Stomach (tissue), 9 donors: Measurements from ENCODE around the gene SLC10A3. TPM values are rescaled to one million over a fixed set of nuclear protein-coding genes. Genes with fewer than 3 reads are reported as not detected.

ENCODE experiments used
- DNase-seq, 2 donors: peaks; one replicate each; pipeline versions ENCODE4 v3.0.0 to v3.0.0-alpha.2; 2013 to 2019
- H3K27ac ChIP-seq, 5 donors: fragments of 200-600 bp in 4 of 5; sonication (generic) in 4 of 5; one replicate each; pipeline ENCODE4 v1.5.1; 2013 to 2019; ENCODE audit warnings: mild to moderate bottlenecking in 1 of 5, moderate library complexity in 1 of 5
- H3K27me3 ChIP-seq, 3 donors: fragments of 200-600 bp; sonication (generic); one replicate each; pipeline ENCODE4 v1.5.1; 2017 to 2019; ENCODE audit warnings: mixed run types in 1 of 3
- H3K36me3 ChIP-seq, 4 donors: fragments of 200-600 bp; sonication (generic); 1 replicate in 3 of 4; 2 replicates in 1 of 4; pipeline ENCODE4 v1.5.1; 2016 to 2019
- H3K4me1 ChIP-seq, 4 donors: fragments of 200-600 bp; sonication (generic); one replicate each; pipeline ENCODE4 v1.5.1; 2016 to 2019
- H3K4me3 ChIP-seq, 4 donors: fragments of 200-600 bp; sonication (generic) in 3 of 4; one replicate each; pipeline ENCODE4 v1.5.1; 2016 to 2019; ENCODE audit warnings: mild to moderate bottlenecking in 1 of 4
- H3K9me3 ChIP-seq, 4 donors: fragments of 200-600 bp; sonication (generic); one replicate each; pipeline ENCODE4 v1.5.1; 2016 to 2019
- CTCF ChIP-seq, 7 experiments: fragments of 450-650 bp in 4 of 7; fragments of 200-600 bp in 3 of 7; sonication (generic) in 3 of 7; IDR thresholded peaks; one replicate each; pipeline ENCODE4 v1.5.1; 2016 to 2019; ENCODE audit warnings: antibody characterized with exemption in 7 of 7, control low read depth in 2 of 7, mild to moderate bottlenecking in 1 of 7
- EP300 ChIP-seq: sonication (generic); formaldehyde crosslinking; IDR thresholded peaks from one replicate; pipeline ENCODE4 v1.6.1; 2017; ENCODE audit warnings: antibody characterized with exemption
- POLR2A ChIP-seq, 4 donors: fragments of 450-650 bp; IDR thresholded peaks; one replicate each; pipeline ENCODE4 v1.6.1; 2016; ENCODE audit warnings: antibody characterized with exemption in 4 of 4, control low read depth in 2 of 4, mild to moderate bottlenecking in 1 of 4, moderate library complexity in 1 of 4
- POLR2AphosphoS5 ChIP-seq, 3 donors: sonication (generic); formaldehyde crosslinking; IDR thresholded peaks; one replicate each; pipeline ENCODE4 v1.6.1; 2016; ENCODE audit warnings: antibody characterized with exemption in 3 of 3
- WGBS, 5 donors: extraction: QIAGEN DNeasy Blood & Tissue Kit in 3 of 5; methylation state at CpG; one replicate each; pipeline versions ENCODE4 v1.1.5 to v1.1.7; 2013 to 2018; 5-methylcytosine and 5-hydroxymethylcytosine counted together
- intact Hi-C: fragments of 100-400 bp; cut with DNase I; formaldehyde crosslinking; loops from one replicate; pipeline ENCODE4 v1.15.1; 2023; ENCODE audit warnings: low total_unique reads
- polyA plus RNA-seq, 3 donors: library from polyadenylated mRNA; stranded (reverse); fragments of 200-250 nt; gene quantifications; one replicate each; pipeline ENCODE4 v1.2.3, GENCODE V29; 2013
- total RNA-seq, 5 donors: library from RNA; depleted of rRNA; stranded (reverse); fragments of >200 nt; gene quantifications; one replicate each; pipeline versions ENCODE4 v1.1.0 to v1.2.3, GENCODE V29; 2014 to 2016
- donor health status: healthy with polysubstance abuse.
- donor health status: Bipolar disorder and iron deficiency.
- donor health status: healthy.

SLC10A3 gene
- total and polyA plus RNA-seq, 8 donors = 4.9 to 175 (median 12.9) TPM

GRCh38 chrX:154512879-154513553, 22.6 kb upstream of the SLC10A3 start:
- H3K4me3 ChIP-seq = no peak overlapping the region
- intact Hi-C loops = no loop called here
- 86 to 96% (median 91%) methylated on average over 13 to 16 of the region's 16 CpGs for WGBS, 5 donors
- DNase-seq = no peak
- H3K27me3 ChIP-seq = peaks cover 0 to 3% (median 0%) of the 10 kb centered on the region in 3 donors
- no peak for TF ChIP-seq POLR2AphosphoS5 (IDR thresholded peaks at IDR 0.05)
- no peak for TF ChIP-seq EP300
- TF ChIP-seq POLR2A (IDR thresholded peaks at IDR 0.05) = no peak
- TF ChIP-seq CTCF (IDR thresholded peaks at IDR 0.05) = no peak
- peaks cover 0 to 33% (median 23%) of the 10 kb centered on the region in 4 donors for H3K36me3 ChIP-seq
- H3K27ac ChIP-seq = no peak overlapping the region
- H3K9me3 ChIP-seq = peaks cover 0 to 15% (median 5%) of the 10 kb centered on the region in 4 donors
- peaks cover 7 to 27% (median 15%) of the 10 kb centered on the region in 4 donors for H3K4me1 ChIP-seq

GRCh38 chrX:154511761-154512160, 21.3 kb upstream of the SLC10A3 start:
- Histone ChIP-seq H3K27me3 (no peaks in the 10 kb centered on the region), H3K4me1 (peaks cover 0 to 16% (median 9%) of the 10 kb centered on the region in 4 donors), H3K36me3 (peaks cover 0 to 46% (median 36%) of the 10 kb centered on the region in 4 donors), H3K27ac (no peak overlapping the region), H3K4me3 (no peak overlapping the region), H3K9me3 (peaks cover 0 to 15% (median 5%) of the 10 kb centered on the region in 4 donors)
- no peak for DNase-seq
- TF ChIP-seq CTCF (IDR thresholded peaks at IDR 0.05) (no peak), POLR2A (IDR thresholded peaks at IDR 0.05) (no peak), EP300 (no peak), POLR2AphosphoS5 (IDR thresholded peaks at IDR 0.05) (no peak)
- WGBS, 5 donors = 82 to 90% (median 87%) methylated on average over 6 to 12 of the region's 12 CpGs
- intact Hi-C loops = no loop called here

GRCh38 chrX:154509455-154509854, 19.0 kb upstream of the SLC10A3 start:
- peaks cover 0 to 15% (median 5%) of the 10 kb centered on the region in 4 donors for H3K9me3 ChIP-seq
- intact Hi-C loops = no loop called here
- H3K27me3 ChIP-seq = no peaks in the 10 kb centered on the region
- 93 to 100% (median 97%) methylated on average over 5 of the region's 5 CpGs for WGBS, 5 donors
- no peak overlapping the region for H3K27ac ChIP-seq
- no peak overlapping the region for H3K4me3 ChIP-seq
- peaks cover 0 to 7% (median under 1%) of the 10 kb centered on the region in 4 donors for H3K4me1 ChIP-seq
- no peak for TF ChIP-seq CTCF (IDR thresholded peaks at IDR 0.05)
- TF ChIP-seq EP300 = no peak
- no peak for TF ChIP-seq POLR2A (IDR thresholded peaks at IDR 0.05)
- no peak for TF ChIP-seq POLR2AphosphoS5 (IDR thresholded peaks at IDR 0.05)
- DNase-seq = no peak
- H3K36me3 ChIP-seq = peaks cover 0 to 65% (median 55%) of the 10 kb centered on the region in 4 donors

GRCh38 chrX:154508384-154508745, 17.9 kb upstream of the SLC10A3 start:
- intact Hi-C loops = no loop called here

More at GRCh38 chrX:154508384-154508745, 17.9 kb upstream of the SLC10A3 start:
- peaks cover 0 to 65% (median 55%) of the 10 kb centered on the region in 4 donors for H3K36me3 ChIP-seq
- H3K4me1 ChIP-seq = no peaks in the 10 kb centered on the region
- H3K27ac ChIP-seq = no peak overlapping the region
- H3K27me3 ChIP-seq = no peaks in the 10 kb centered on the region
- H3K4me3 ChIP-seq = no peak overlapping the region
- 79 to 100% (median 90%) methylated on average over 2 to 13 of the region's 13 CpGs for WGBS, 5 donors
- TF ChIP-seq EP300 (no peak), CTCF (IDR thresholded peaks at IDR 0.05) (no peak), POLR2A (IDR thresholded peaks at IDR 0.05) (no peak), POLR2AphosphoS5 (IDR thresholded peaks at IDR 0.05) (no peak)
- no peak for DNase-seq
- H3K9me3 ChIP-seq = peaks cover 0 to 15% (median 5%) of the 10 kb centered on the region in 4 donors
